Measurements from ENCODE around the gene FAM149A.

GRCh38 chr4:186205156-186205555 lies 100.7 kb downstream of the FAM149A start:
- TF ChIP-seq CTCF (IDR thresholded peaks at IDR 0.05; ENCODE audit: insufficient read depth, low read depth, low read length), result no peak
- no peak for TF ChIP-seq EZH2 (IDR thresholded peaks at IDR 0.05; ENCODE audit: insufficient read depth, low read length)
